Heart left ventricle (tissue), 13 donors: ENCODE data around the gene KIT.

Experiments
- POLR2A ChIP-seq, 2 donors: fragments of 450-650 bp; IDR thresholded peaks; one replicate each; pipeline ENCODE4 v1.6.1; 2017; ENCODE audit warnings: antibody characterized with exemption in 2 of 2, mild to moderate bottlenecking in 2 of 2, moderate library complexity in 2 of 2
- TF ChIP-seq, protein P1 (sequence below), 12 donors: fragments of 200-600 bp; sonication (generic) in 4 of 12; IDR thresholded peaks; one replicate each; pipeline versions ENCODE4 v1.5.0 to v1.8.0; 2018 to 2022; ENCODE audit warnings: antibody characterized with exemption in 12 of 12, mild to moderate bottlenecking in 5 of 12
- donor health status: ischemic (EF 13 %, LVEDD 7.1; RV severe dilation, severe dysfunction).
- donor health status: DM: no; HTN: yes; CAD: no.
- donor health status: DM: no; HTN: no; CAD: no.
- donor health status: ischemic (EF 25% LVEDD 6.9; RV normal size, moderate dysfunction).
- donor health status: ischemic (EF 25% LVEDD 5.7; RV mildly dilated, moderate dysfunction).
- donor health status: ischemic (EF 35%, LVEDD 5.7; RV mildly dilated, moderate dysfunction).
- donor health status: nonischemic (EF 11% LVEDD 7.7; RV severe dilation, severe dysfunction).
- donor health status: DM: yes; HTN: yes; CAD: no.
- donor health status: PGD.
- donor health status: ischemic (EF 29% LVEDD 5.4; RV normal size, mild dysfunction).
- donor health status: nonischemic (EF 23%, LVEDD 6.1; RV moderate dilation, normal function).

DNA sequence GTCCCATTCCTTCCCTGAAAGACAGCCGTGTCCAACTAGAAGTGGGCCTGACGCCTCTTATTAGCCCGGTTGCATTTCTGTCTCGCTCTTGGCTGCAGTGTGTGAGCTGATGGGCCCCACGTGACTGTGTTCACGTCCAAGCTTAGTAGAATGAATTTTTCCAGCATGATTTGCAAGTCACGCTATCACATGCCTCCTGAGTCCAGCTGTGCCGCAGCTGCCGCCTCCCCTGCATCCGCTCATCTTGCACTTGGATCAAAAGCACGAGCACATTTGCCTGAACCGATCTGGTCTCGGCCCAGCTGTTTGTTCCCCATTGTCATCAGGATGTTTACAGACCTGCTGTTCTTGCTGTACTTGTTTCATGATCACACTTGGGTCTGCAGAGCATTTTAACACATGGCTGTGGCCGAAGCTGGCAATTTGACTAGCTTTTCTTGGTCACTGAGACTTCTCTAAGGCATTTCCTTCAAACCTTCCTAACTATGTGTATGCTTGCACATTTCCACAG is 126.5 kb downstream of the KIT start:
- no peak for TF ChIP-seq POLR2A (IDR thresholded peaks at IDR 0.05)
- TF ChIP-seq, protein P1, sequence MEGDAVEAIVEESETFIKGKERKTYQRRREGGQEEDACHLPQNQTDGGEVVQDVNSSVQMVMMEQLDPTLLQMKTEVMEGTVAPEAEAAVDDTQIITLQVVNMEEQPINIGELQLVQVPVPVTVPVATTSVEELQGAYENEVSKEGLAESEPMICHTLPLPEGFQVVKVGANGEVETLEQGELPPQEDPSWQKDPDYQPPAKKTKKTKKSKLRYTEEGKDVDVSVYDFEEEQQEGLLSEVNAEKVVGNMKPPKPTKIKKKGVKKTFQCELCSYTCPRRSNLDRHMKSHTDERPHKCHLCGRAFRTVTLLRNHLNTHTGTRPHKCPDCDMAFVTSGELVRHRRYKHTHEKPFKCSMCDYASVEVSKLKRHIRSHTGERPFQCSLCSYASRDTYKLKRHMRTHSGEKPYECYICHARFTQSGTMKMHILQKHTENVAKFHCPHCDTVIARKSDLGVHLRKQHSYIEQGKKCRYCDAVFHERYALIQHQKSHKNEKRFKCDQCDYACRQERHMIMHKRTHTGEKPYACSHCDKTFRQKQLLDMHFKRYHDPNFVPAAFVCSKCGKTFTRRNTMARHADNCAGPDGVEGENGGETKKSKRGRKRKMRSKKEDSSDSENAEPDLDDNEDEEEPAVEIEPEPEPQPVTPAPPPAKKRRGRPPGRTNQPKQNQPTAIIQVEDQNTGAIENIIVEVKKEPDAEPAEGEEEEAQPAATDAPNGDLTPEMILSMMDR (IDR thresholded peaks at IDR 0.05): no peak
